ENCODE measurements around the gene COPRS.

COPRS gene

GRCh38 chr17:31859487-31860008, 504 bp upstream of the COPRS start:
- peaks cover 16 to 18% of the 10 kb centered on the region in 2 experiments for H3K4me1 ChIP-seq (ENCODE audit: control insufficient read depth in 1 of 2, insufficient read depth in 1 of 2, low read depth in 1 of 2, low read length in 1 of 2)
- peak overlapping the region; percentile 54 for H3K27ac ChIP-seq
- H3K9me3 ChIP-seq = no peaks in the 10 kb centered on the region
- H3K36me3 ChIP-seq = peaks cover 30% of the 10 kb centered on the region
- H3K27me3 ChIP-seq = no peaks in the 10 kb centered on the region
- TF ChIP-seq CTCF (IDR thresholded peaks at IDR 0.05) = no peak
- H3K4me3 ChIP-seq (ENCODE audit: low read depth in 1 of 2, low read length in 1 of 2) = peak overlapping the region; percentile 41 to 62

GRCh38 chr17:31857920-31858641, 963 bp downstream of the COPRS start:
- peaks cover 15% of the 10 kb centered on the region for H3K36me3 ChIP-seq
- no peaks in the 10 kb centered on the region for H3K9me3 ChIP-seq
- no peaks in the 10 kb centered on the region for H3K27me3 ChIP-seq
- peaks cover 19 to 20% of the 10 kb centered on the region in 2 experiments for H3K4me1 ChIP-seq (ENCODE audit: control insufficient read depth in 1 of 2, insufficient read depth in 1 of 2, low read depth in 1 of 2, low read length in 1 of 2)
- H3K27ac ChIP-seq = peak overlapping the region; percentile 54
- no peak for TF ChIP-seq CTCF (IDR thresholded peaks at IDR 0.05)
- peak overlapping the region; percentile 55 to 63 for H3K4me3 ChIP-seq (ENCODE audit: low read depth in 1 of 2, low read length in 1 of 2)

GRCh38 chr17:31856750-31857149, 2.3 kb downstream of the COPRS start:
- no peak for TF ChIP-seq CTCF (IDR thresholded peaks at IDR 0.05)

GRCh38 chr17:31854672-31855071, 4.4 kb downstream of the COPRS start:
- H3K27me3 ChIP-seq = no peaks in the 10 kb centered on the region
- no peak for TF ChIP-seq CTCF (IDR thresholded peaks at IDR 0.05)
- H3K27ac ChIP-seq = no peak overlapping the region
- no peaks in the 10 kb centered on the region for H3K9me3 ChIP-seq
- no peak overlapping the region for H3K4me3 ChIP-seq (ENCODE audit: low read depth in 1 of 2, low read length in 1 of 2)
- no peaks in the 10 kb centered on the region for H3K36me3 ChIP-seq
- peaks cover 25 to 26% of the 10 kb centered on the region in 2 experiments for H3K4me1 ChIP-seq (ENCODE audit: control insufficient read depth in 1 of 2, insufficient read depth in 1 of 2, low read depth in 1 of 2, low read length in 1 of 2)

More at GRCh38 chr17:31856750-31857149, 2.3 kb downstream of the COPRS start:
- no peak overlapping the region for H3K4me3 ChIP-seq (ENCODE audit: low read depth in 1 of 2, low read length in 1 of 2)
- no peaks in the 10 kb centered on the region for H3K27me3 ChIP-seq
- peaks cover 26 to 27% of the 10 kb centered on the region in 2 experiments for H3K4me1 ChIP-seq (ENCODE audit: control insufficient read depth in 1 of 2, insufficient read depth in 1 of 2, low read depth in 1 of 2, low read length in 1 of 2)
- no peak overlapping the region for H3K27ac ChIP-seq
- H3K36me3 ChIP-seq = peaks cover 2% of the 10 kb centered on the region
- H3K9me3 ChIP-seq = no peaks in the 10 kb centered on the region

- Histone ChIP-seq H3K9me3 (no peaks in the 10 kb centered on the region), H3K4me3 (ENCODE audit: low read depth in 1 of 2, low read length in 1 of 2) (no peak overlapping the region), H3K27ac (no peak overlapping the region), H3K36me3 (no peaks in the 10 kb centered on the region), H3K27me3 (no peaks in the 10 kb centered on the region), H3K4me1 (ENCODE audit: control insufficient read depth in 1 of 2, insufficient read depth in 1 of 2, low read depth in 1 of 2, low read length in 1 of 2) (peaks cover 21% of the 10 kb centered on the region in 2 experiments)
- TF ChIP-seq CTCF (IDR thresholded peaks at IDR 0.05) = no peak
These were observed 5.1 kb downstream of the COPRS start for GRCh38 chr17:31853911-31854470.
